SK-N-SH (cell line): ENCODE data around the gene CST6.
A peak's percentile ranks its signal among the peaks of the same experiment; 100 is the strongest.

ENCODE experiments used
- CTCF ChIP-seq: fragments of 200-600 bp; sonication (generic); IDR thresholded peaks from 2 replicates; pipeline ENCODE4 v1.6.1; 2017; ENCODE audit warnings: antibody characterized with exemption, mild to moderate bottlenecking, moderate library complexity
- ELF1 ChIP-seq: IDR thresholded peaks from 2 replicates; pipeline ENCODE4 v1.4.0; 2012
- EP300 ChIP-seq, 2 experiments: IDR thresholded peaks; 2 replicates each; pipeline versions ENCODE4 v1.4.0 to v1.6.1; 2012; ENCODE audit warnings: borderline replicate concordance in 1 of 2, low read depth in 1 of 2, low read length in 1 of 2
- EZH2phosphoT487 ChIP-seq: fragments of 200-600 bp; sonication (generic); IDR thresholded peaks from 2 replicates; pipeline ENCODE4 v1.6.1; 2017; ENCODE audit warnings: low read depth, mixed run types, mild to moderate bottlenecking, antibody characterized with exemption, moderate library complexity, borderline replicate concordance
- GABPA ChIP-seq: IDR thresholded peaks from 2 replicates; pipeline ENCODE4 v1.4.0; 2012; ENCODE audit warnings: low read depth, mild to moderate bottlenecking
- MAX ChIP-seq: IDR thresholded peaks from 2 replicates; pipeline ENCODE4 v1.4.0; 2012; ENCODE audit warnings: low read depth
- NFIC ChIP-seq: IDR thresholded peaks from 2 replicates; pipeline ENCODE4 v1.4.0; 2012; ENCODE audit warnings: borderline replicate concordance
- NRF1 ChIP-seq: IDR thresholded peaks from 2 replicates; pipeline ENCODE4 v1.6.1; 2012; ENCODE audit warnings: low read depth, mild to moderate bottlenecking, low read length
- POLR2AphosphoS5 ChIP-seq: IDR thresholded peaks from 2 replicates; pipeline ENCODE4 v1.6.1; 2012; ENCODE audit warnings: low read depth, low read length
- RAD21 ChIP-seq: IDR thresholded peaks from 2 replicates; pipeline ENCODE4 v1.6.1; 2012; ENCODE audit warnings: mild to moderate bottlenecking, low read length
- SIN3A ChIP-seq: IDR thresholded peaks from 2 replicates; pipeline ENCODE4 v1.6.1; 2012; ENCODE audit warnings: low read depth, mild to moderate bottlenecking, low read length, moderate library complexity, borderline replicate concordance
- TAF1 ChIP-seq: IDR thresholded peaks from 2 replicates; pipeline ENCODE4 v1.6.1; 2012; ENCODE audit warnings: low read depth, mild to moderate bottlenecking, low read length, moderate library complexity, borderline replicate concordance

GRCh38 chr11:66020618-66021357 lies 9.0 kb downstream of the CST6 start:
- TF ChIP-seq POLR2AphosphoS5 = peak; percentile 14; the same call in 1 of the 2 replicates
- TF ChIP-seq NFIC = peak; percentile 21; the same call in 1 of the 2 replicates
- peak; percentile 65; the same call in 1 of the 2 replicates for TF ChIP-seq MAX
- peak; percentile 71 for TF ChIP-seq ELF1
- TF ChIP-seq CTCF = no peak
- no peak for TF ChIP-seq NRF1
- TF ChIP-seq RAD21 = no peak
- no peak for TF ChIP-seq TAF1
- no peak; a peak in 1 of 4 replicates for TF ChIP-seq EP300 (IDR thresholded peaks at IDR 0.05; ENCODE audit: borderline replicate concordance in 1 of 2, low read depth in 1 of 2, low read length in 1 of 2)
- no peak for TF ChIP-seq EZH2phosphoT487
- TF ChIP-seq GABPA = no peak
- TF ChIP-seq SIN3A = peak; percentile 68; the same call in 1 of the 2 replicates
